MCF 10A (cell line): Measurements from ENCODE around the gene CNPY3. TPM values are rescaled to one million over a fixed set of nuclear protein-coding genes. Genes with fewer than 3 reads are reported as not detected.

Experiments used
- BruUV-seq: library from RNA; stranded (reverse); fragments of 400-500 nt; replicated peaks from 2 replicates; lab custom pipeline; 2021; lab: Mats Ljungman, UMichigan
- CTCF ChIA-PET: fragments of 300-600 bp; sonication (Branson Sonifier 250); formaldehyde crosslinking; extraction: SDS; loops from one replicate; lab custom pipeline; 2021; ENCODE audit warnings: antibody characterized with exemption, inconsistent platforms; lab: Yijun Ruan, JAX
- POLR2A ChIA-PET: fragments of 300-600, 350-650 bp; sonication (Branson Sonifier 250); formaldehyde crosslinking; extraction: SDS; loops from one replicate; lab custom pipeline; 2020; ENCODE audit warnings: antibody characterized with exemption, inconsistent platforms; lab: Yijun Ruan, JAX
- DNase-seq: peaks from one replicate; pipeline ENCODE4 v3.0.0-alpha.2; 2018; ENCODE audit not compliant: unreplicated experiment
- H3K27ac Mint-ChIP-seq: one replicate; pipeline ENCODE4 v1.8.0; 2022; ENCODE audit warnings: mild to moderate bottlenecking, low read depth, mixed read lengths; ENCODE audit not compliant: unreplicated experiment
- H3K27me3 Mint-ChIP-seq: one replicate; pipeline ENCODE4 v1.8.0; 2022; ENCODE audit warnings: mixed read lengths; ENCODE audit not compliant: insufficient read depth, unreplicated experiment
- H3K36me3 Mint-ChIP-seq: one replicate; pipeline ENCODE4 v1.8.0; 2022; ENCODE audit warnings: mild to moderate bottlenecking, moderate library complexity, mixed read lengths; ENCODE audit not compliant: insufficient read depth, unreplicated experiment
- H3K4me1 Mint-ChIP-seq: one replicate; pipeline ENCODE4 v1.8.0; 2022; ENCODE audit warnings: mixed read lengths; ENCODE audit not compliant: insufficient read depth, unreplicated experiment
- H3K4me3 Mint-ChIP-seq: one replicate; pipeline ENCODE4 v1.8.0; 2022; ENCODE audit warnings: mild to moderate bottlenecking, moderate library complexity, mixed read lengths; ENCODE audit not compliant: unreplicated experiment
- H3K9me3 Mint-ChIP-seq: one replicate; pipeline ENCODE4 v1.8.0; 2022; ENCODE audit warnings: mixed read lengths; ENCODE audit not compliant: unreplicated experiment
- CTCF ChIP-seq: fragments of 200-600 bp; IDR thresholded peaks from one replicate; pipeline ENCODE4 v1.8.0; 2022; ENCODE audit warnings: antibody characterized with exemption, mild to moderate bottlenecking; ENCODE audit not compliant: unreplicated experiment
- intact Hi-C: fragments of 100-400 bp; cut with micrococcal nuclease; formaldehyde crosslinking; loops from 2 replicates; pipeline ENCODE4 v1.14.1; 2022
- total RNA-seq: library from RNA; stranded (reverse); gene quantifications from 2 replicates; pipeline ENCODE4 v1.2.3, GENCODE V29; 2022

The CNPY3 gene
- total RNA-seq, 1 experiment from 2014 or later = 21.9 TPM

GRCh38 chr6:42968783-42969182 is 39.5 kb downstream of the CNPY3 start:
- no TSS peak for BruUV-seq
- Mint-ChIP-seq H3K4me1 (peaks cover 7% of the 10 kb centered on the region), H3K27ac (no peak overlapping the region), H3K4me3 (no peak overlapping the region), H3K9me3 (no peaks in the 10 kb centered on the region), H3K36me3 (peaks cover 28% of the 10 kb centered on the region), H3K27me3 (no peaks in the 10 kb centered on the region)
- ChIA-PET POLR2A (interaction anchor here (0.9 kb wide), 1 partner anchor 9 kb away, joined by 5 read pairs; no protein-coding TSS in a partner anchor), CTCF (no interaction called here)
- no peak for DNase-seq
- TF ChIP-seq CTCF = no peak
- intact Hi-C loops = no loop called here

GRCh38 chr6:42969431-42969830 is 40.2 kb downstream of the CNPY3 start:
- no TSS peak for BruUV-seq
- POLR2A ChIA-PET = no interaction called here
- intact Hi-C loops = no loop called here
- Mint-ChIP-seq H3K36me3 (peaks cover 26% of the 10 kb centered on the region), H3K4me1 (peaks cover 7% of the 10 kb centered on the region), H3K27me3 (no peaks in the 10 kb centered on the region), H3K4me3 (no peak overlapping the region), H3K9me3 (no peaks in the 10 kb centered on the region), H3K27ac (no peak overlapping the region)
- CTCF ChIA-PET = no interaction called here
- no peak for TF ChIP-seq CTCF
- no peak for DNase-seq

- no peak for DNase-seq
- Mint-ChIP-seq H3K27me3 (no peaks in the 10 kb centered on the region), H3K4me1 (peaks cover 7% of the 10 kb centered on the region), H3K36me3 (peaks cover 26% of the 10 kb centered on the region), H3K4me3 (no peak overlapping the region), H3K9me3 (no peaks in the 10 kb centered on the region), H3K27ac (no peak overlapping the region)
- TF ChIP-seq CTCF = no peak
- BruUV-seq = no TSS peak
- CTCF ChIA-PET = no interaction called here
- POLR2A ChIA-PET = interaction anchor here (1.9 kb wide), 1 partner anchor 9 kb away, joined by 10 read pairs; the partner anchor contains the start of gene PEX6
- intact Hi-C loops = no loop called here
These were observed 40.7 kb downstream of the CNPY3 start for GRCh38 chr6:42969934-42970333.

- POLR2A ChIA-PET = interaction anchor here (0.6 to 1.9 kb wide), 5 partner anchors 8 to 204 kb away, joined by 3 to 10 read pairs (median 4); partner anchors contain the start of genes PEX6 and PPP2R5D
- H3K27ac Mint-ChIP-seq = peak overlapping the region; percentile 9
These were observed 41.8 kb downstream of the CNPY3 start for GRCh38 chr6:42970871-42971612.

More at GRCh38 chr6:42970871-42971612, 41.8 kb downstream of the CNPY3 start:
- no TSS peak for BruUV-seq
- Mint-ChIP-seq H3K4me1 (peaks cover 7% of the 10 kb centered on the region), H3K4me3 (no peak overlapping the region), H3K36me3 (peaks cover 27% of the 10 kb centered on the region), H3K9me3 (no peaks in the 10 kb centered on the region), H3K27me3 (no peaks in the 10 kb centered on the region)
- DNase-seq = peak; percentile 48
- no peak for TF ChIP-seq CTCF
- CTCF ChIA-PET = interaction anchor here (0.7 kb wide), 1 partner anchor 535 kb away, joined by 3 read pairs; no protein-coding TSS in a partner anchor
- intact Hi-C loops = no loop called here
